Endothelial cell of umbilical vein (primary cell): ENCODE results near the gene SLFN11. TPM values are rescaled to one million over a fixed set of nuclear protein-coding genes. Genes with fewer than 3 reads are reported as not detected.

Experiments
- BruUV-seq: library from RNA; stranded (reverse); fragments of 400-500 nt; replicated peaks from 2 replicates; lab custom pipeline; 2021; lab: Mats Ljungman, UMichigan
- CTCF ChIA-PET: fragments of 300-600, 350-600 bp; sonication (Branson Sonifier 250); formaldehyde crosslinking; loops from one replicate; lab custom pipeline; 2021; ENCODE audit warnings: antibody characterized with exemption, inconsistent platforms; lab: Charles Lee
- POLR2A ChIA-PET: fragments of 300-600, 350-600 bp; sonication (Branson Sonifier 250); formaldehyde crosslinking; loops from one replicate; lab custom pipeline; 2021; ENCODE audit warnings: antibody characterized with exemption, inconsistent platforms; lab: Charles Lee
- DNase-seq: peaks from one replicate; pipeline ENCODE4 v3.0.0-alpha.2; 2011; ENCODE audit warnings: low read depth, low spot score
- FAIRE-seq: peaks from 2 replicates; lab custom pipeline; 2011; peaks lifted over from hg19 to GRCh38; lab: Jason Lieb, UNC
- H2AFZ ChIP-seq: 2 replicates; pipeline ENCODE4 v1.6.0; 2012; ENCODE audit warnings: low read depth, low read length, control low read depth, inconsistent platforms
- H3K27ac ChIP-seq: 2 replicates; pipeline ENCODE4 v1.5.1; 2011; ENCODE audit warnings: low read depth, mild to moderate bottlenecking, control low read depth, low read length, moderate library complexity; ENCODE audit not compliant: insufficient read depth
- H3K27me3 ChIP-seq, 2 experiments: 2 replicates each; pipeline versions ENCODE4 v1.6.0 to v1.6.1; 2011; ENCODE audit warnings: low read length in 2 of 2, mixed read lengths in 1 of 2; ENCODE audit not compliant: control insufficient read depth in 2 of 2, insufficient read depth in 2 of 2
- H3K36me3 ChIP-seq, 2 experiments: 2 replicates in 1 of 2; 3 replicates in 1 of 2; pipeline ENCODE4 v1.5.1; 2011; ENCODE audit warnings: low read length in 2 of 2, mild to moderate bottlenecking in 1 of 2, moderate library complexity in 1 of 2; ENCODE audit not compliant: control insufficient read depth in 2 of 2, insufficient read depth in 2 of 2; ENCODE audit errors: extremely low read depth in 1 of 2
- H3K4me1 ChIP-seq: 3 replicates; pipeline ENCODE4 v1.5.1; 2011; ENCODE audit warnings: mild to moderate bottlenecking, low read length; ENCODE audit not compliant: control insufficient read depth, insufficient read depth; ENCODE audit errors: extremely low read depth
- H3K4me2 ChIP-seq: 2 replicates; pipeline ENCODE4 v1.6.1; 2011; ENCODE audit warnings: low read length, control low read depth, mixed read lengths; ENCODE audit not compliant: insufficient read depth
- H3K4me3 ChIP-seq, 3 experiments: fragments of 200-600 bp in 1 of 3; sonication (generic), shearing (Covaris generic) in 1 of 3; replicated peaks in 1 of 3; 2 replicates each; pipeline ENCODE4 v1.5.1; 2011 to 2016; ENCODE audit warnings: control low read depth in 3 of 3, low read length in 3 of 3, mild to moderate bottlenecking in 2 of 3, inconsistent platforms in 1 of 3, low read depth in 1 of 3, moderate library complexity in 1 of 3; ENCODE audit not compliant: insufficient read depth in 1 of 3
- H3K79me2 ChIP-seq: 2 replicates; pipeline ENCODE4 v1.6.0; 2012; ENCODE audit warnings: low read length, inconsistent platforms; ENCODE audit not compliant: control insufficient read depth, insufficient read depth
- H3K9ac ChIP-seq: replicated peaks from 2 replicates; pipeline ENCODE3; 2011; ENCODE audit warnings: low read length, control low read depth; ENCODE audit not compliant: insufficient read depth; ENCODE audit errors: extremely low read depth
- H3K9me1 ChIP-seq: replicated peaks from 3 replicates; pipeline ENCODE4 v1.6.0; 2011; ENCODE audit warnings: mild to moderate bottlenecking, low read length; ENCODE audit not compliant: control insufficient read depth, insufficient read depth; ENCODE audit errors: extremely low read depth
- H3K9me3 ChIP-seq: replicated peaks from 2 replicates; pipeline ENCODE4 v1.5.1; 2012; ENCODE audit warnings: low read length, inconsistent platforms; ENCODE audit not compliant: control insufficient read depth, insufficient read depth
- H4K20me1 ChIP-seq: replicated peaks from 2 replicates; pipeline ENCODE3; 2011; ENCODE audit warnings: mild to moderate bottlenecking, low read length; ENCODE audit not compliant: control insufficient read depth, insufficient read depth; ENCODE audit errors: extremely low read depth
- EZH2 ChIP-seq: IDR thresholded peaks from 2 replicates; pipeline ENCODE4 v1.6.1; 2012; ENCODE audit warnings: borderline replicate concordance, low read depth, mild to moderate bottlenecking, moderate library complexity, low read length, inconsistent platforms; ENCODE audit not compliant: severe bottlenecking
- FOS ChIP-seq: IDR thresholded peaks from 2 replicates; pipeline ENCODE4 v1.6.1; 2011; ENCODE audit warnings: mild to moderate bottlenecking, low read length, moderate library complexity, borderline replicate concordance; ENCODE audit not compliant: insufficient read depth
- GATA2 ChIP-seq: IDR thresholded peaks from 2 replicates; pipeline ENCODE4 v1.7.0; 2011; ENCODE audit warnings: low read depth, mild to moderate bottlenecking, moderate library complexity, mixed read lengths, low read length; ENCODE audit not compliant: insufficient read length, insufficient read depth
- JUN ChIP-seq: IDR thresholded peaks from 2 replicates; pipeline ENCODE4 v1.6.1; 2011; ENCODE audit warnings: borderline replicate concordance, low read depth; ENCODE audit not compliant: insufficient read length, insufficient read depth
- MYC ChIP-seq: IDR thresholded peaks from one replicate; pipeline ENCODE4 v1.6.1; 2011; ENCODE audit warnings: mild to moderate bottlenecking, low read depth, low read length
- POLR2A ChIP-seq: IDR thresholded peaks from 2 replicates; pipeline ENCODE4 v1.6.1; 2012; ENCODE audit warnings: low read depth, mild to moderate bottlenecking, control low read depth, low read length
- POLR2AphosphoS5 ChIP-seq: IDR thresholded peaks from 2 replicates; pipeline ENCODE4 v1.6.1; 2012; ENCODE audit warnings: low read depth, mild to moderate bottlenecking, control low read depth, low read length, moderate library complexity; ENCODE audit not compliant: insufficient read depth
- dilution Hi-C: fragments of 300-500 bp; cut with MboI; formaldehyde crosslinking; loops from one replicate; pipeline ENCODE4 v1.15.0; 2019; ENCODE audit warnings: low sequenced_read_pairs; ENCODE audit not compliant: extremely low pct_ligation_motif_present
- intact Hi-C: fragments of 100-400 bp; cut with micrococcal nuclease; formaldehyde crosslinking; loops from one replicate; pipeline ENCODE4 v1.10.0; 2022
- polyA plus RNA-seq, 4 experiments: library from polyadenylated mRNA; depleted of rRNA in 3 of 4; stranded (reverse) in 3 of 4; unstranded in 1 of 4; fragments of >200 nt; gene quantifications; 2 replicates each; pipeline versions ENCODE4 v1.2.1 to v1.2.3, GENCODE V29; 2011 to 2012; ENCODE audit warnings: missing spikeins in 1 of 4
- total RNA-seq: library from RNA; stranded (reverse); gene quantifications from 2 replicates; pipeline ENCODE4 v1.2.3, GENCODE V29; 2021
- TF ChIP-seq, protein P1 (sequence below), 2 donors: IDR thresholded peaks; 1 replicate in 1 of 2; 2 replicates in 1 of 2; pipeline ENCODE4 v1.5.1; 2011; ENCODE audit warnings: low read length in 2 of 2, mild to moderate bottlenecking in 2 of 2, moderate library complexity in 2 of 2, control low read depth in 1 of 2, inconsistent platforms in 1 of 2, low read depth in 1 of 2; ENCODE audit not compliant: insufficient read depth in 1 of 2; ENCODE audit errors: extremely low read depth in 1 of 2
- TF ChIP-seq, protein P2 (sequence below): IDR thresholded peaks from 2 replicates; pipeline ENCODE4 v1.6.1; 2011; ENCODE audit not compliant: insufficient read depth, insufficient read length

Gene SLFN11
- total and polyA plus RNA-seq, 2 donors (not counting 3 experiments of a cell fraction or from before 2014, with no cell fraction given) = 37.0 to 110 TPM

DNA sequence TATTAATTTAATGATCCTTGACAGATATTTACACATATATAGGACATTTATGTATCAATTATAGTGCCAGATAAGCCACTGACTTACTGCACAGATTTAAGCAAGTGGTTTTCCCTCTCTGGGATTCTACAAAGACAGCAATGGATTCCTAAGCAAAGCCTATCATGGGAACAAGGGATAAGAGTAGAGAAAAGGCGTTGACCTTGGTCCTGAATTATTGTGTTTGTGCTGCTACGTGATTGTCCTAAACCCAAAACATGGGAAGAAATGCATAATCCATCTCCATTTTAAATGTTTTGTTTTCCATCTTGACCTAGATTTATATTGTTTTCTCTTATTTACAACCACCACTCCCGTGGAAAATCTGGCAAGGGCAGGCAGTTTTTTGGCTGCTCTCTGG, 14.0 kb downstream of the SLFN11 start:
- FAIRE-seq = no peak
- H3K36me3 ChIP-seq = peaks cover 24 to 41% of the 10 kb centered on the region in 2 experiments
- CTCF ChIA-PET = no interaction called here

More for the DNA sequence above, 14.0 kb downstream of the SLFN11 start:
- POLR2A ChIA-PET = no interaction called here
- no peak overlapping the region for H3K4me3 ChIP-seq
- H3K79me2 ChIP-seq = peaks cover 29% of the 10 kb centered on the region
- dilution Hi-C loops (no loop called here), intact Hi-C loops (no loop called here)
- no peaks in the 10 kb centered on the region for H3K4me1 ChIP-seq
- H3K4me2 ChIP-seq = no peak overlapping the region
- H3K9ac ChIP-seq = no peak overlapping the region
- H3K9me3 ChIP-seq = no peaks in the 10 kb centered on the region
- TF ChIP-seq, protein P1, sequence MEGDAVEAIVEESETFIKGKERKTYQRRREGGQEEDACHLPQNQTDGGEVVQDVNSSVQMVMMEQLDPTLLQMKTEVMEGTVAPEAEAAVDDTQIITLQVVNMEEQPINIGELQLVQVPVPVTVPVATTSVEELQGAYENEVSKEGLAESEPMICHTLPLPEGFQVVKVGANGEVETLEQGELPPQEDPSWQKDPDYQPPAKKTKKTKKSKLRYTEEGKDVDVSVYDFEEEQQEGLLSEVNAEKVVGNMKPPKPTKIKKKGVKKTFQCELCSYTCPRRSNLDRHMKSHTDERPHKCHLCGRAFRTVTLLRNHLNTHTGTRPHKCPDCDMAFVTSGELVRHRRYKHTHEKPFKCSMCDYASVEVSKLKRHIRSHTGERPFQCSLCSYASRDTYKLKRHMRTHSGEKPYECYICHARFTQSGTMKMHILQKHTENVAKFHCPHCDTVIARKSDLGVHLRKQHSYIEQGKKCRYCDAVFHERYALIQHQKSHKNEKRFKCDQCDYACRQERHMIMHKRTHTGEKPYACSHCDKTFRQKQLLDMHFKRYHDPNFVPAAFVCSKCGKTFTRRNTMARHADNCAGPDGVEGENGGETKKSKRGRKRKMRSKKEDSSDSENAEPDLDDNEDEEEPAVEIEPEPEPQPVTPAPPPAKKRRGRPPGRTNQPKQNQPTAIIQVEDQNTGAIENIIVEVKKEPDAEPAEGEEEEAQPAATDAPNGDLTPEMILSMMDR (IDR thresholded peaks at IDR 0.05; ENCODE audit: extremely low read depth in 1 of 2, insufficient read depth in 1 of 2, low read depth in 1 of 2, low read length in 2 of 2) = no peak
- TF ChIP-seq, protein P2, sequence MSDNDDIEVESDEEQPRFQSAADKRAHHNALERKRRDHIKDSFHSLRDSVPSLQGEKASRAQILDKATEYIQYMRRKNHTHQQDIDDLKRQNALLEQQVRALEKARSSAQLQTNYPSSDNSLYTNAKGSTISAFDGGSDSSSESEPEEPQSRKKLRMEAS = no peak
- TF ChIP-seq POLR2AphosphoS5 (no peak), MYC (no peak), JUN (no peak), FOS (no peak), GATA2 (no peak), POLR2A (no peak), EZH2 (no peak)
- no peak overlapping the region for H3K27ac ChIP-seq
- no peak for DNase-seq
- peaks cover 3% of the 10 kb centered on the region for H4K20me1 ChIP-seq
- peaks cover 2% of the 10 kb centered on the region for H3K9me1 ChIP-seq
- no peak overlapping the region for H2AFZ ChIP-seq
- H3K27me3 ChIP-seq = no peaks in the 10 kb centered on the region
- no TSS peak for BruUV-seq
